GM18517 (cell line): ENCODE results near the gene IER5L.
"Not testable (repeated sequence)": the region's sequence is repeated elsewhere in the genome, so short reads cannot be mapped to it uniquely, and the experiment has no call there.

ENCODE experiments used
- ATAC-seq: cut with Tn5 transposase; IDR thresholded peaks from one replicate; pipeline ENCODE4 v1.9.1; 2021; ENCODE audit warnings: mild to moderate bottlenecking, moderate library complexity; ENCODE audit not compliant: unreplicated experiment

IER5L gene

DNA sequence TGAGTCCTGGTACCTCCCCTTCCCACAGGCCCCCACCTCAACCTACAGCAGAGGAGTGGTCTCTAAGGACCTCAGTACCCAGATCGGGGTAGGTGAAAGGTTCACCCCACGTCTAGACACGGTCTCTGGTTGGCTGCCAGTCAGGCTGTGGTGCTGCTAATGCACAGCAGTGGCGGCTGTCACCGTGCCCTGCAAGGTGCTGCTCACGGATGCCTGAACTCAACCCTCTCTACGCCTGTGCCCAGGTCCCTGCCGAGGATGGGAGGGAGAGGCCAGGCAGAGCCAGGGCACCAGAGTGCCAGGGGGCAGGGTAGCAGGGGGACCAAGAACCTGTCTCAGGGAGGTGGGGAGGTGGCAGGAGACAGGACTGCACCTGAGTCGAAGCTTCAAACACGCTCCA, 14.3 kb downstream of the IER5L start:
- ATAC-seq, result no peak

- not testable (repeated sequence) for ATAC-seq
These were observed 14.8 kb downstream of the IER5L start for GRCh38 chr9:129163198-129163670.

- ATAC-seq, result no peak
These were observed 15.4 kb downstream of the IER5L start for GRCh38 chr9:129162497-129163197.

GRCh38 chr9:129161534-129161837, 16.6 kb downstream of the IER5L start:
- ATAC-seq, result no peak

GRCh38 chr9:129160712-129161533, 17.1 kb downstream of the IER5L start:
- ATAC-seq, result no peak

GRCh38 chr9:129156163-129156562, 21.9 kb downstream of the IER5L start:
- no peak for ATAC-seq

DNA sequence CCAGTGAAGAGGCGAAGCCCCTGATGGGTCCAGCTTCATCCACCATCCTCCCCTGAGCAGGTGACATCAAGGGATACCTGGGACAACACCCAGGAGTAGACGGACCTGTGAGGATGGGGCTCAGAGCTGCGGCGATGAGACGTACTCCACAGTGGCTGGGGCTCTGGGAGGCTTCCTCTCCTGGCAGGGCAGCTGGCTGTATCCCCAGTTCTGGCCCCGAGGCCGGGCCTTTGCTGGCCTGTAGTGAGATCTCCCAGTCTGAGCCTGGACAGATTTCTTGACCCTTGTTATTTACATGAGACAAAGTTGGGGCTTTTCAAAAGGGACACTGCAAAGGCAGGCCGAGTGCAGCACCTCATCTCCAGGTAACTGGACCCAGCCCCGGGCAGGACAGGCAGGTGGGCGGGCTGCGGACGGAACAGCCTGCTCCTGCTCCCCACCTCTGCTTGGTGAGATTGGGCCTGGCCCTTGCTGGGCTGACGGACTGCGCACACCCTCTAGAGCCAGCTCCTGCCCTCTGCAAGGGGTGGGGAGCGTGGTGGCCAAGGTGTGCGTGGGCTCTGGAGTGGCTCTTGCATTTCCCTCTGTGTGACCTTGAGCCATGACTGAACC, 23.1 kb downstream of the IER5L start:
- no peak for ATAC-seq

- ATAC-seq, result no peak
These were observed 26.6 kb downstream of the IER5L start for GRCh38 chr9:129151469-129151868.

DNA sequence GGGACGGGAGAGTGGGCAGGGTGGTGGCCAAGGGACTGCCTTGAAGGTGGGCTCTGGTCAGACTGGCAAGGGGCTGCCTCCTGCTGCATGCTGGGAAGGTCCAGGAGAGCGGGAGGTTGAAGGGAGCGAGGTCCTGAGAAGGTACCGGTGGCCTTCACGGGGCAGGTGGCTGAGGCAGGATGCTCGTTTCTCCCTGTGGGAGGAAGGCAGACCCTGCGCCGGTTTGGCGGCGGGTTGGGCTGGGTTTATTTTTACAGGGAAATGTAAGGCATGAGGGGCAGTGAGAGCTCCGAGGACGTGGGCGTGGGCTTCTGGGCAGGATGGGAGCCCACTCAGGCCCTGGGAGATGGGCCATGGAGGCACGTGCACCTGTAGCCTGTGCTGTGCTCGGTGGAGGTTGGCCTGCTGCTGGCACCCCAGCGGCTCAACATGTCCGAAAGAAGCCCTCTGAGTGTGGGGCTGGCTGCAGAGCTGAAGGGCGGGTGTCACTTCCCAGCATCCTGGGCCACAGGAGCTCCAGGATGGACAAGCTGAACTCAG, 27.3 kb downstream of the IER5L start:
- no peak for ATAC-seq

GRCh38 chr9:129150122-129150521, 27.9 kb downstream of the IER5L start:
- no peak for ATAC-seq

DNA sequence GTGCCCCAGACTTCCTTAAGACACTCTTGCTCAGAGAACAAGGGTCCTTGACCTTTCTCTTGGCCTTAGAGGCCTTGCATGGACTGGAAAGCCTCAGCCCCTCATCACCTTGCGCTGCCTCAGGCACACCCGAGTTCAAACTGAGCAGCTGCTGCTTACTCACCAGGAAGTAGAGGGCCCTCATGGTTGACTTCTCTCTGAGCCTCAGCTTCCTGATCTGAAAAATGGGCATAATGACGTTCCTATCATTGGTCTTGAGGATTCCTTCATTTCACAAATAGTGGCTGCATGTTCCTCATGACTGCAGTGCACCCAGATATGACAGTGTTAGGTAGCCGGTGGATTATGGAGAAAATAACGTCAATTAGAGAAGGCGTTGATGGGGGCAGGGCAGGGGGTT, 28.6 kb downstream of the IER5L start:
- no peak for ATAC-seq

DNA sequence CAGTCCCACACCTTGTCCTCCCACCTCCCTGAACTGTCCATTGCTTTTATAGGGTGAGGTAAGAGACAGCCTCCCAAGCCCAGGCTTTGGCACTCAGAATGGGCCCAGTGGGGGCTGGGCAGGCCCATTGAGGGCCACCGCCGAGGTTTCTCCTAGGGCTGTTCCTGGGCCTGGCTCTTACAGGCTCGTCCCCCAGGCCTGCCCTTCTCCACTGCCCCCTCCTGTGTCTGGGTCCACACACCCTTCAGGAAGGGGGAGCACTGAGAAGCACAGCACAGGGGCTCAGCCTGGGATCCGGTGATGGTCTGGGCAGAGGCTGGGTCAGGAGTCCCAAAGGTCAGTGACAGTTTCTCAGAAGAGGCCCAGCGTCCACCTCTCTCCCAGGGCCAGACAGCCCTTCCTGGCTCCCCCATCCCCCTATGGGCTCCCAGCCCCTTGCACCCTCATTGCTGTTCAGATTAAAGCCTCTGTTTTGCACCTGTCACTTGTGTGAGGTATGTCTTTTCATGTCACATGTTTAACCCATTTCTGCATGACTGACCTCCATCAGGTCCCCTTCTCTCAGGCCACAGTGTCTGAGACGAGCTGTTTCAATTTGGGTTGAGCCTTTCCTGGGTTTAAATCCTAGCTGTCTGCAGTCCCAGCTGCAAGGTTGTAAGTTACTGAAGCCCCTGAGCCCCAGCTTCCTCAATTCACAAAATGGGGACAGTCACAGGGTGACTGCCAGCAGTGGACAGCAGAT, 29.4 kb downstream of the IER5L start:
- ATAC-seq, result no peak

DNA sequence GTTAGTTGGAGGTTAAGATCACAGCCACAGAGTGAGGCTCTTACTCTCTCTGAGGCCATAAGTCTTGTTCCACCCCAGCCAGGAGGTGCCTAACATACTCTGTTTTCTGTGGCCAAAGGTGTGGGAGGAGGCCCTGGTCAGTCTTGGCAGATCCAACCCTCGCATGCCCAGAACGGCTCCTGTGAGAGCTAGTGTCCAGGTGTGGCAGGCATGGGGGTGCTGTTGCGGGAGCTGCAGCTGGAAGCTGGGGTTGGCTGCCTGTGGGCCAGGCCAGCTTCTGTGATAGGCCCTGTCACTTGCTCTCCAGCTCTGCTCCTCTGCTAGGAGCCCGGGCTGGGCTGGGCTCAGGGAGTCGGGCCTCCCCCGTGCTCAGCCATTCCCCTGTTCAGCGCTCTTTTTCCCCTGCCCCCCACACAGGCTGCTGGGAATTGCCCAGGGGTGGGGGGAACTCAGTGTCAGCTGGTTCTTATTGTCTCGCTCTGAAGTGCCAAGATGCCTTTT, 31.6 kb downstream of the IER5L start:
- no peak for ATAC-seq

GRCh38 chr9:129145841-129146292, 32.2 kb downstream of the IER5L start:
- no peak for ATAC-seq

DNA sequence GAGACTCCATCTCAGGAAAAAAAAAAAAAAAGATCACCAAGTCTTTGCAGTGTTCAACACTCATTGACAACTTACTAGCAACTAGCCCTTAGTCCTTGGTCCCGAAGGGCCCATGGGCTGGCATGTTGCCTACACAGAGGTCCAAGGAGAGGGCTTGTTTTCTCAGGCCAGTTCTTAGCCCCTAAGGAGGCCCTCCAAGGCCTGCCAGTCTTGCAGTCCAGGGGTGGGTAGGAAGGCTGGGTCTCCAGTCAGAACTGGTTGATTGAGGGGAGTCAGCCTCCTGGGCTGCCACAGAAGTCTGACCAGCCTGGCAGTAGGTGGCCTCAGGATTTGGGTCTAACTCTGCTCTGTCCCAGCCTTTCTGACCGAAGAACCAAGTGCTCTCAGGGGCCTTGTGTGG, 32.7 kb downstream of the IER5L start:
- ATAC-seq, result no peak

- ATAC-seq, result no peak
These were observed 34.8 kb downstream of the IER5L start for GRCh38 chr9:129143031-129143927.

GRCh38 chr9:129142138-129142935, 35.7 kb downstream of the IER5L start:
- ATAC-seq, result no peak

- no peak for ATAC-seq
These were observed 36.7 kb downstream of the IER5L start for GRCh38 chr9:129141066-129142041.
